Ecto neural progenitor cell (in vitro differentiated cells): ENCODE data around the gene UFD1.

Experiments used
- DNase-seq: peaks from one replicate; pipeline ENCODE4 v3.0.0-alpha.2; 2018; ENCODE audit warnings: low spot score

UFD1 gene

DNA sequence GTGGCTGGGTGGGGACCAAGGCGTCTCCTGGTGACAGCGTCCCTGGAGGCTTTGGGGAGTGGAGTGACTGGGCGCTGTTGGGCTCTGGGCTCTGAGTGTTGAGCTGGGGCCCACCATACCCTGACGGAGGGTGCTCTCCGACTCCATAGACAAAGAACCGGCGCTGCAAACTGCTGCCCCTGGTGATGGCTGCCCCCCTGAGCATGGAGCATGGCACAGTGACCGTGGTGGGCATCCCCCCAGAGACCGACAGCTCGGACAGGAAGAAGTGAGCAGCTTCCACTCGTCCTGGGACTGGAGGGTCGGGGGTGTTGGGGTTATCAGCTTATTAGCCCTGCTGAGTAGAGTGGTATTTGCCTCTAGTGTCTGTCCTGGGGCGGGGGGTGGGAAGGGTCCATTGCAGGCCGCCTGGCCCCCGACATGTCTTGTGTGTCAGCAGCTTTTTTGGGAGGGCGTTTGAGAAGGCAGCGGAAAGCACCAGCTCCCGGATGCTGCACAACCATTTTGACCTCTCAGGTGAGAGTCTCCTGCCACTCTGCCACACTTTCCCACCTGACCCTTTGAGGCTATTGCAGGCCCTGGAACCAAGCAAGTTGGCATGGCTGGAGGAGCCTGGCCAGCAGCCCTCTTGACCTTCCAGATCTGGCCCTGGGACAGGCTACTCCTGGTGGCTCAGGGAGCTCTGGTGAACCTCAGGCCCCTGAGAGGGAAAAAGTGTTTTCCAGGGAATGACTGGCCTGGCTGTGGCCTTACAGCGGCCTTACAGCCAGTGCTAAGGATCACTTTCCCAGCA is 37.6 kb upstream of the UFD1 start:
- DNase-seq = no peak

DNA sequence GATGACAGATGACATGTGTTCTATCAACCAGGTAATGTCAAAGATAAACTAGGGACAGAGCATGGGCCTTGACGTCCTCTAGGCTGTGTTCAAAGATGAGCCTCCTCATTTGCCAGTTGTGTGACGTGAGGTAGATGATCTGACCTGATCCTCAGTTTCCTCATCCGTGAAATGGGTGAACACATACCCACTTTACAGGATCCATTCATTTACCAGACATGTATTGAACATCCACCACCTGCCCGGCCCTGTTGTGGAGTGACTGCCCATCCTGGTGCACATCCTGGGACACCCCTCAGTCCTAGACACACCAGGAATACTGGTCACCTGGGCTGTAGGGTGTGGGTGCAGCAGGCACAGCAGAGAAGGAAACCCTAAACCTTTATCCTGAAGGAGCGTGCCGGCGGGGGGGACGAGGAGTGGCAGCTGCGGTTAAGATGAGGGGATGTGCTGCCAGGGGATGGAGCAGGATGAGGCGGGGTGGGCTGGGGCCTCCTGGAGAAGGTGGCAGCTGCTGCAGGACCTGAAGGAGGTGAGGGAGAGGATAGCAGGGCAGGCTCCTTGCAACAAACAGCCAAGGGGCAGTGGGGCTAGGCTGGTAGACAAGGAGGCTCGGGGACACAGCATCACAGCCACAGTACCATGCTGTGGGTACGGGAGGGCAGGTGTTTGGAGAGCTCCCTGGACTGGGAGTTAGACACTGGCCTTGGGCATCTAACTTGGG is 36.8 kb upstream of the UFD1 start:
- DNase-seq = no peak

DNA sequence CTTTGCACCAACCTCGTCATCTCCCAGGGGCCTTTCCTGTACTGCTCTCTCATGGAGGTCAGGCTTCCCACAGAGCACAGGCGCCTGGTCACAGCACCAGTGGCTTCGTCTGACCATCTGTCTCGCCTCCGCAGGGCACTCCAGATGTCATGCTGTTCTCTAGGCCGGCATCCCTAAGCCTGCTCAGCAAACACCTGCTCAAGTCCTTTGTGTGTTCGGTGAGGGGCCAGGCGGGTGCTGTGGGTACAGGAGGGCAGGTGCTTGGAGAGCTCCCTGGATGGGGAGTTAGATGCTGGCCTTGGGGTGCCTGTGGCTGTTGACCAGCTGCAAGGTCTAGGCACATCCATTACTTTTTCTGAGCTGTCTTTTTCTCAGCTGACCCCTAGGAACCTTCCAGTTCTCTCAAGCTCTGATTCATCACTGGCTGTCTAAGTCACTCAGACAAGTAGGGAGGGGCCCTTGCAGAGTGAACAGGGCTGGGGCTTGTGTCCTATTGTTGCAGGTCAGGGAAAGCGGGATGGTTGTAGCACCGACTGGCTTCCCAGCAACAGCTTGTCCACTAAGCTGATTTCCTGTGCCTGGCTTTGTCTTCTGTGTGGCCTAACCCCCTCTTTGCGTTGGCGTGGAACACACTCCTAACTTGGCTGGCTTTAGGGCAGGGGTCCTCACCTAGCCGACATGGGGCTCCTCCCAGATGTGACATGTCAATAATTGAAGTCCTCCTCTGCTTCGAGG is 36.0 kb upstream of the UFD1 start:
- DNase-seq = no peak

DNA sequence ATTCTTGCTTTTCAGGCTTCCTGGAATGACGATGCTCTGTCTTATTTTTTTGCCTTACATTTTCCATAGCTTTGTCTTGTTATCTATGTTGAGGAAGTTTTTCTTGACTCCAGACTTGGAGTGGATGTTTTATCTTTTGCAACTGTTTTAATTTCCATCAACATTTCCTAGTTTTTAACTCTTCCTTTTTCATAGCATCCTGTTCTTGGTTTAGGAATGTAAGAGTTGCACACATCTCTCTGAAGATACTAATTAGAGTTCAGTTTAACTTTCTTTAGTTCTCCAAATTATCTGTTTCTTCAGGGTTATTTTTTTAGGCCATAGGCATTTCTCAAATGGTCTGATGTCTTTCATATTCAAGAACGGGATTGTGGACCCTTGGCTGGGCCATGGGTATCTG is 34.8 kb upstream of the UFD1 start:
- no peak for DNase-seq

DNA sequence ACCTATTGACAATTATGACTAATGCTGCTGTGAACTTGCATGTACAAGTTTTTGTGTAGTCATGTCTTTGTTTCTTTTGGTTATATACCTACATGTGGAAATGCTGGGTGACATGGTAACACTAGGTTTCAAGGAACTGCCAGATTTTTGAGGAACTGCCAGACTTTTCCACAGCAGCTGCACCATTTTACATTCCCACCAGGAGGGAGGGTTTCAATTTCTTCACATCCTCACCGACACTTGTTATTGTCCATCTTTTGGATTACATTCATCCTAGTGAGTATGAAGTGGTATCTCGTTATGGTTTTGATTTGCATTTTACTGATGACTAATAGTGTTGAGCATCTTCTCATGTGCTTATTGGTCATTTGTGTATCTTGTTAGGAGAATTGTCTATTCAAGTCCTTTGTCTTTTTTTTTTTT is 31.9 kb upstream of the UFD1 start:
- DNase-seq = no peak

DNA sequence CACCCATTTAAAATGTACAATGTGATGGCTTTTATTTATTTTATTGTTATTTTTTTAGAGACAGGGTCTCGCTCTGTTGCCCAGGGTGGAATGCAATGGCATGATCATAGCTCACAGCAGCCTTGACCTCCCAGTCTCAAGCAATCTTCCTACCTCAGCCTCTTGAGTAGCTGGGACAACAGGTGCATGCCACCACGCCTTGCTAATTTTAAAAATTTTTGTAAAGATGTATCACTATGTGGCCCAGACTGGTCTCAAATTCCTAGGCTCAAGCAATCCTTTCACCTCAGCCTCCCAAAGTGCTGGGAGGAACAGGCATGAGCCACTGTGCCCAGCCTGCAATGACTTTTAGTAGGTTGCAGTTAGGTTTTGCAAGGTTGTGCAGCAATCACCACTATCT is 30.9 kb upstream of the UFD1 start:
- no peak for DNase-seq

DNA sequence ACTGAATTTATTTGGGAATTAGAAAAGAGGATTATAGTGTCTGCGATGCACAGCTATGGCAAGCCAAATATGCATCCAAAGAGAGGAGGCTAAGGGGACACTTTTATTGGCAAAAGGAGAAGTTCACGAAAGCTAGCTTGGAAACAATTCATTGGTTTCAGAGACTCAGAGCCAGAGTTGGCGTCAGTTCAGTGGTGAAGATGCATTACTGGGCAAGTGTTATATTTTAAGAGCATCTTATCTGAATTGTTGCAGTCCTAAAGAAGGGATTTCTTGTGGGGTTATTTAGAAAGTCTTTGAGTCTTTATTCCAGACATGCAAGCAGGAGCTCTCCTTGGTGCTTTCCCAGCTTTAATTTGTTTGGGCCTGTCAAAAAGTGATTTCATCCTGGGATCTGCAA is 30.2 kb upstream of the UFD1 start:
- DNase-seq = no peak

DNA sequence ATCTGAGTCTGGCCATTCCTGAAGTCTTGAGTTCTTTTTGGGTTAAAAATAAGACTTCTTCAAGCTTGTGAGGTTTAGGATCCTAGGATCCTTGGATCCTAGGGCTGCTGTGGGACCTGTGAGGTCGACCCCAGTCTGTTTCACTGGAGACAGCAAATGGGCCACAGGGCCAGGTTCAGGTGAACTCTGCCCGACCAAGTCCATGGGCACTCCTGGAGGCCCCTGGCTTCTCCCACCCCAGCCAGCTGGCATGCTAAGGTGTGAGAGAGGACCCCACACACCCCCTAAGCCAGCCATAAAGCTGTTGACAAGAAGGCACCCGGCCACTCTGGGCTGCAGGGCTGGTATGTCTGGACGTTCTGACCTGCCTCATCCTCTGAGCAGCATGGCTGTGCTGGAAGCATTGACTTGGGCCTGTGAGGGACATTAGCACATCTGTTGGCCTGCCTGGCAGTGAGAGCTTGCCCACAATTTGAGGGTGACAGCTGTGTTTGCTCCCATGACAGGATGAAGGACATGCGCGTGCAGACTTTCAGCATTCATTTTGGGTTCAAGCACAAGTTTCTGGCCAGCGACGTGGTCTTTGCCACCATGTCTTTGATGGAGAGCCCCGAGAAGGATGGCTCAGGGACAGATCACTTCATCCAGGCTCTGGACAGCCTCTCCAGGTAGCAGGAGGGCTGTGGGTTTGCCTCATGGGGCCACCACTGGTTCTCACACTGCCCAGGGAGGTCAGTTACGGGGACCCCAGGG is 29.2 kb upstream of the UFD1 start:
- DNase-seq = no peak

DNA sequence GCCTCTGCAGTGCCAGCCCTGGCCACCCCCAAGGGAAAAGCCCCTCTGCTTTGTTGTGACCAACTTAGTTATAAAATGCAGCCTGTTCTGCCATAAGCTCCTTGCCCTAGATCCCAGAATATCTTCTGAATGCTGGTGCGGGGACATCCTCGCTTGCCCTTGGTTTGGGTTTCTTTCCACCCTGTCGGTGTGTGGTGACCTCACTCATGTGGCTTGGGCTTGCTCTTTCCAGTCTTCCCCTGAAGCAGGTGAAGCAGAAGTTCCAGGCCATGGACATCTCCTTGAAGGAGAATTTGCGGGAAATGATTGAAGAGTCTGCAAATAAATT is 28.5 kb upstream of the UFD1 start:
- no peak for DNase-seq

DNA sequence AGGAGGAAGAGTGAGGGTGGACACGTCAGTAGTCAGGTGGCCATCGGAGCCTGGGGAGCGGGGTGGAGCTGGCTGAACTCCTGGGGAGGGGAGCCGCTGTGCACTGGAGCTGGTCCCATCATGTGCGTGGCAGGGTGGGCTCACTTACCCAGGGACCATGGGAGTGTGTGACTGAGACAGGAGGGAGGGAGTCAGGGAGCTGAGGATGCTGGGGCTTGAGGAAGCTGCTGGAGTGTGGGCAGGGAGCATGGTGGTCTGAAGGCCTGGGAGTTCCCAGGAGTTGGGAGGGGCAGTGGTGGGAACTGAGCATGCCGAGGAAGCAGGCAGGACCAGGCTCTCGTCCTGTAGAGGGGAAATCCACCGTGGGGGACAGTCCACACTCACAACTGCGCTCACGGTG is 27.2 kb upstream of the UFD1 start:
- no peak for DNase-seq

DNA sequence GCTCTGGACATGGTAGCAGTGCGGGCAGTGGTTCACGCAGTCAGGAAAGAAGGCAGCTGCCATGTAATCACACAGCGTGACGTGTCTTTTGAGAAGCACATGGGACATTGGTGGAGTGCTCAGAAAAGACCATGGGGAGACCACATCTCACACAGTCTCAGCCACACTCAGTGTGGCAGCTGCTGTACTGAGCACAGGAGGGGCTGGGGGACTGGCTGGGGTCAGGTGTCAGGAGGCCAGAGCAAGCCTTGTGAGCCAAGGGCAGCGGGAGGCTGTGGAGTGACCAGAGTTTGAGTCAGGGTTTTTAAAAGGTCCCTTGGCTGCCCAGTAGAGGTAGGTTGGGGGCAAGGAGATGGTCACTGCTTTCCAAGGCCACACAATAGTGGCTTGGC is 26.7 kb upstream of the UFD1 start:
- no peak for DNase-seq

DNA sequence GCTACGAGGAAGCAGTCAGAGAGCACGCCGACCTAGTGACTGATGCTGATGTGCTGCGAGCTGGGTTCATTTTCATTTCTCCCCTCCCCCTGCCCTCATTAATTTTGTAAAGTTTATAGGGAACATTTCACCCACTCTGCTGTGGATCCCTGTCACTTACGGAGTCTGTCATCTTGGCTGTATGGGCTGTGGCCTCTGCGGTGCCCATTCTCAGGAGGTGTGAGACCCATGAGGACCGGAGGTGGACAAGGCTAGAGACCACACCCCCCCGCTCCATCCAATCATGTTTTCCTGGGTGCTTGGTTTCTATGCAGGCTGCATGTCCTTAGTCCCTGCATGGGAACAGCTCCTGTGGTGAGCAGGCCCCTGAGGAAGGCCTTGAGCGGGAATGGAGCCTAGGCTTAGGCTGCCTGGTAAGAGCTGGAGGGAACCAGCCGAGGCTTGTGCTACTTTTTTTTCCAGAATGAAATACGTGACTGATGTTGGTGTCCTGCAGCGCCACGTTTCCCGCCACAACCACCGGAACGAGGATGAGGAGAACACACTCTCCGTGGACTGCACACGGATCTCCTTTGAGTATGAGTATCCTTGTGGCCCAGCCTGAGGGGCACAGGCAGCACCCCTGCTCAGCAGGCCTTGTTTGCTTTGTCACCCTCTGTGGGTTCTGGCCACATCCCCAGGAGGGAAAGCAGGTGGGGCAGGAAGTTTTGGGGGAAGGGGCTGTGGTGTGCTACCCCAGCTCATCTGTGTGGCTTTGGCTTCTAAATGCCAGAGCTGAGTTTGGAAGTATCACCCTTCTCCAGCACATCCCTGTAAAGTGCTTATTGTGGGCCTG is 26.1 kb upstream of the UFD1 start:
- no peak for DNase-seq

DNA sequence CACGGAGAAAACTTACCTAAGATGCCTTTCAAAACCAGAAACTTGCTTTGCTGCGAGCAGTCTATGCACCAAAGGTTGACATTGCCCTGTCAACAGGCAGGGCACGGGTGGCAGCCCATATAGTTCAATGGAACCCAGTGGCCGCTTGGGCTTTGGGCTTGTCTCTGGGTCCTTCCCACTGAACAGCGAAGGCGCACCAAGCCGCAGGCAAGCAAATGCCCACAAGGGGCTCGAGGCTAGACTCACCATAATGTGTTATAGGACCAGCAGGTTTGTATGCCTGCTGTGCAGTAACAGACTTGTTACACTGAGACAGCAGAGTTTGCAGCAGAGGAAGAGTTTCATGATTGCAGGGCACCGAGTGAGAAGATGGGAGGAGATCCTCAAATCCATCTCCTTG is 24.9 kb upstream of the UFD1 start:
- DNase-seq = no peak

DNA sequence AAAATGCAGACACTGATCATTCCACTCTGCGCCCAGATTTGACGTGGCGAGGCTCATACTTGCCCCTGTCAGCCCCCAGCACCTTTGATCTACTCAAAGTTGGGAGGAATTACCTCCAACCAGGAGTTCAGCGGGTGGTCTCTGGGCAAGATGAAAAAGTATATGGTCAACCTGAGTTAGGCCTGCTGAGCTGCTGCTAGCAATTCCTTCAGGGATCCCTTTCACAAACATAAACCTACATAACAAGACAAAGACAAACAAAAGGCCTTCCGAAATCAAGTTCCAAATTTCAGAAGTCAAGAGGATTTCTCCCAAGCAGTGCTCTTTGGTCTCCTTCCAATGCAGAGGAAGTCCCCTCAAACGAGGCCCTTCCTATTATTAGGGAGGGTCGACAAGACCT is 24.4 kb upstream of the UFD1 start:
- no peak for DNase-seq

DNA sequence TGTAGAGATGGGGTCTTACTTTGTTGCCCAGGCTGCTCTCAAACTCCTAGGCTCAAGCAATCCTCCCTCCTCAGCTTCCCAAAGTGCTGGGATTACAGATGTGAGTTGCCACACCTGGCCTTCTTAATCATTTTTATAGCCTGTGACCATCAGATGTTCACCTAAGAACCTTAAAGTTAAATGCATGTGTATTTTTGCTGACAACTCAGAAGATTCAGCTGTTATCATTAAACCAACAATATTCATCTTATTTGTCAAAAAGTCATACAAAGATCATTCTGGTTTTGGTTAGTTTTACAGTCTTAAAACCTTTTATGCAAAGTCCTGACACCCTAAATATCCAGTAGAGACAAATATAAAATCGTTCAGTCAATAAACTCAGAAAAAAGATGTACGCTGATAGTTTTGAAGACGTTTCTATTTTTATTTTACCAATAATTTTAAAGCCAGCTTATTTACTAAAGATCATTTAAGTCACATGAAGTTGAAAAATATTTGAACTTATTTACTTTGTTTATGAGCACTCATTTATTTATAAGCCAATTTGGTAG is 23.0 kb upstream of the UFD1 start:
- DNase-seq = no peak

DNA sequence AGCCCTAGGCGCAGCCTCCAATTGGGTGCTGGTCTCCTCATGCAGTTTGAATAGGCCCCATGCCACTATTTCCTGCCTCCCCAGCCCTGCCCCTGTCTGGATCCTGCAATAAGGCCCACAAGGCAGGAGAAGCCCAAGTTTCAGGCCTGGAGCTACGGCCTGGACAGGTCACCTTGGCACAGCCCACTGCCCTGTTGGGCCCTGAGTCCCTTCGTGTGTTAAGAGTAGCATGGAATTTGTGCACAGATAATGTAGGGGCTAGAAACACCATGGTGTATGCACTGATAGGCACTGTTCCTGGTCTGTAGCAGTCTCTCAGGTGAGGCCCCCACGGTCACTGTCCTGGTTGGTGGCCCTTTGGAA is 20.9 kb upstream of the UFD1 start:
- DNase-seq = no peak

DNA sequence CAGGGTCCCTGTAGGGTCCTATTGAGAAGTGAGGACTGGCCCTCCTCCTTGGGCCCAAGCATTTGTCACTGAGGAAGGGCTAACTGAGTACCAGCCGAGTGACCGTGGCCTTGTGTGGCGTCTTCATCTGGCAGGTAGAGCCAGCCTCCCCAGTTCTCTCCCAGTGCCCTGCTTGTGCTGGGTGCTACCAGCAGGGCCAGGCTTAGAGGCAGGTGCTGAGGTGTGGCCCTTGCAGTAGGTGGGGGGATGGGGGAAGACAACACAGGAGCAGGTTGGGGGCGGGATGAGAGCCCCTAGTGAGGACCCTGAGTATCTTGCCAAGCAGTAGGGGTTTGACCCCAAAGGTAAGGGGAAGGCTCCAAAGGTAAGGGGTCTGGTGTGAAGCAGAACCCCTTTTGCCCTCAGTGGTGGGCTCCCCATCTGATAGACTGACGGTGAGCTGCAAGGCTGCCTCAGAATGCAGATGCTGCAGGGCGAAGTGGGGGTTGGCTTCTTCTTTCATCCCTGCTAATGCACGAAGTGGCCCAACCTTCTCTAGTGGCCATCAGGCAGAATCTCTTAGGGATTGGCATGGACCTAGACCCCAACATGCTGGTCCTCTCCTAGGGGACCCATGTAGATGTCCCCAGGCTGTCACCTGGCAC is 20.4 kb upstream of the UFD1 start:
- no peak for DNase-seq

DNA sequence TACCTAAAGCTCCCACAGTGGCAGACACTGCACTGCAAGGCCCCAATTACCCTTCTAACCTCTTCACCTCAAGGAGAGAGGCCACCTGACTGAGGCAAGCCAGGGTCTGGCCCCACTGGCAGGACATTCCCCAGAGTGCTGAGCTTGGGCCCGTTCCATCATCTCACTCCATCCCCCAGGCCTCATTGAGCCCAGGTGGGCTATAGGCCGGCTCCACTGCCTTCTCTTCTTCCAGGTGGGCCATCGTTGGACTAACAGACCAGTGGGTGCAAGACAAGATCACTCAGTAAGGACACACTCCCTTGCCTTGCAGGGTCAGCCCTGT is 19.8 kb upstream of the UFD1 start:
- DNase-seq = no peak

DNA sequence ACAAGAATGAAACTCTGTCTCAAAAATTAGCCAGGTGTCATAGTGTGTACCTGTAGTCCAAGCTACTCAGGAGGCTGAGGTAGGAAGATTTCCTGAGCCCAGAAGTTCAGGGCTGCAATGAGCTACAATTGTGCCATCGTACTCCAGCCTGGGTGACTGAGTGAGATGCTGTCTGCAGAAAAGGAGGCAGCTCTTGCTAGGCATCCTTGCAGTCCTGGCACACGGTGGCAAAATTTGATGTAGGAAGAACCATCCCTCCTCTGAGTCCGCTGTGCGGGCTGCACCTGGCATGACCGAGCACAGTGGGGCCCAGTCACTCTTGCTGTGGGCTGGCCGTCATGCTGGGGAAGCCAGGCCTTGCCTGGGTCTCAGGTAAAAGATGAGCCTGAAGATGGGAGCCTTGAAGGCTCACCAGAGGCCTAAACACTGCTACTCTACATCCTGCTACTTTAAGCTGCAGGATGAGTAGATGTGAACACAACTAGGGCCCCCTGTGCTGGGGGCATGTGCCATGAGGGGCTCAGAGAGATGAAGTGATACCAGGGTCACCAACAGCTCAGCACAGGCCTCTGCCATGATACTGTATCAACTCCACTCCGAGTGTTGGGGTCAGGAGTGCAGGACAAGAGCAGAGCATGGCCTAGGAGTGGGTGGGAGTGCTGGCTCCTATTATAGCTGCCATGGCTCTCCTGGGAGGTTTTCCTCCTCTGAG is 19.3 kb upstream of the UFD1 start:
- no peak for DNase-seq

DNA sequence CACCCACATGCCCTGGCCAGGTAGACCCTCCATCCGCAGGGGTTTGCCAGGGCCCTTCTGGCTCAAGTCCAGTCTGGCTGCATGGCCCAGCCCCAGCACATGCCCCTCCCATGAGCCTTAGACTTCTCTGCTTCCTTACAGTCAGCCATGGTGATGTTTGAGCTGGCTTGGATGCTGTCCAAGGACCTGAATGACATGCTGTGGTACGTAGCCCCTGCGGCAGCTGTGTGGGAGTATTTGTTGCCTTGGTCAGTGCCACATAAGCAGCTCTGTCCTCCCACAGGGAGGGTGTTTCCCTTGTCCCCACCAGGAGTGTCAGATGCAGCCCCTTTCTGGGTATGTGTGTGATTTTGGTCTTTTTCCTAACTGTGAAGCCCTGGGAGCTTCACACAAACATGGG is 18.3 kb upstream of the UFD1 start:
- no peak for DNase-seq

DNA sequence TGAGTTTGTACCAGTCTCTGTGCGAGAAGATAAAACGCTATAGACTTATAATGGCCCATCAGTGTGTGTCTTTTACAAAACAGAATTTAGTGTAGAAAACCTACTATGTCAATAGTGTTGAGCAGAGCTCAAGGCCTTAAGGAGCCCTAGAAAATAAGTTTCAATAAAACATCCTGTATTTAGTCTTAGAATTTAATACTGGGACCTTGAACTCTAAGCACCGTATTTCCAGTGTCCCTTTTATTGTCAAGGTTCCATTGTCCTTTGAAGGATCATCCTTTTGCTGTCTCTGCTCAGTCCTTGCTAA is 17.3 kb upstream of the UFD1 start:
- DNase-seq = no peak
